Endothelial cell of umbilical vein (primary cell): ENCODE measurements around the gene PDE4B. TPM values are rescaled to one million over a fixed set of nuclear protein-coding genes. Genes with fewer than 3 reads are reported as not detected.

ENCODE experiments used
- BruUV-seq: library from RNA; stranded (reverse); fragments of 400-500 nt; replicated peaks from 2 replicates; lab custom pipeline; 2021; lab: Mats Ljungman, UMichigan
- CTCF ChIA-PET: fragments of 300-600, 350-600 bp; sonication (Branson Sonifier 250); formaldehyde crosslinking; loops from one replicate; lab custom pipeline; 2021; ENCODE audit warnings: antibody characterized with exemption, inconsistent platforms; lab: Charles Lee
- POLR2A ChIA-PET: fragments of 300-600, 350-600 bp; sonication (Branson Sonifier 250); formaldehyde crosslinking; loops from one replicate; lab custom pipeline; 2021; ENCODE audit warnings: antibody characterized with exemption, inconsistent platforms; lab: Charles Lee
- DNase-seq: peaks from one replicate; pipeline ENCODE4 v3.0.0-alpha.2; 2011; ENCODE audit warnings: low read depth, low spot score
- FAIRE-seq: peaks from 2 replicates; lab custom pipeline; 2011; peaks lifted over from hg19 to GRCh38; lab: Jason Lieb, UNC
- H2AFZ ChIP-seq: 2 replicates; pipeline ENCODE4 v1.6.0; 2012; ENCODE audit warnings: low read depth, low read length, control low read depth, inconsistent platforms
- H3K27ac ChIP-seq: 2 replicates; pipeline ENCODE4 v1.5.1; 2011; ENCODE audit warnings: low read depth, mild to moderate bottlenecking, control low read depth, low read length, moderate library complexity; ENCODE audit not compliant: insufficient read depth
- H3K27me3 ChIP-seq, 2 experiments: 2 replicates each; pipeline versions ENCODE4 v1.6.0 to v1.6.1; 2011; ENCODE audit warnings: low read length in 2 of 2, mixed read lengths in 1 of 2; ENCODE audit not compliant: control insufficient read depth in 2 of 2, insufficient read depth in 2 of 2
- H3K36me3 ChIP-seq, 2 experiments: 2 replicates in 1 of 2; 3 replicates in 1 of 2; pipeline ENCODE4 v1.5.1; 2011; ENCODE audit warnings: low read length in 2 of 2, mild to moderate bottlenecking in 1 of 2, moderate library complexity in 1 of 2; ENCODE audit not compliant: control insufficient read depth in 2 of 2, insufficient read depth in 2 of 2; ENCODE audit errors: extremely low read depth in 1 of 2
- H3K4me1 ChIP-seq: 3 replicates; pipeline ENCODE4 v1.5.1; 2011; ENCODE audit warnings: mild to moderate bottlenecking, low read length; ENCODE audit not compliant: control insufficient read depth, insufficient read depth; ENCODE audit errors: extremely low read depth
- H3K4me2 ChIP-seq: 2 replicates; pipeline ENCODE4 v1.6.1; 2011; ENCODE audit warnings: low read length, control low read depth, mixed read lengths; ENCODE audit not compliant: insufficient read depth
- H3K4me3 ChIP-seq, 3 experiments: fragments of 200-600 bp in 1 of 3; sonication (generic), shearing (Covaris generic) in 1 of 3; replicated peaks in 1 of 3; 2 replicates each; pipeline ENCODE4 v1.5.1; 2011 to 2016; ENCODE audit warnings: control low read depth in 3 of 3, low read length in 3 of 3, mild to moderate bottlenecking in 2 of 3, inconsistent platforms in 1 of 3, low read depth in 1 of 3, moderate library complexity in 1 of 3; ENCODE audit not compliant: insufficient read depth in 1 of 3
- H3K79me2 ChIP-seq: 2 replicates; pipeline ENCODE4 v1.6.0; 2012; ENCODE audit warnings: low read length, inconsistent platforms; ENCODE audit not compliant: control insufficient read depth, insufficient read depth
- H3K9ac ChIP-seq: replicated peaks from 2 replicates; pipeline ENCODE3; 2011; ENCODE audit warnings: low read length, control low read depth; ENCODE audit not compliant: insufficient read depth; ENCODE audit errors: extremely low read depth
- H3K9me1 ChIP-seq: replicated peaks from 3 replicates; pipeline ENCODE4 v1.6.0; 2011; ENCODE audit warnings: mild to moderate bottlenecking, low read length; ENCODE audit not compliant: control insufficient read depth, insufficient read depth; ENCODE audit errors: extremely low read depth
- H3K9me3 ChIP-seq: replicated peaks from 2 replicates; pipeline ENCODE4 v1.5.1; 2012; ENCODE audit warnings: low read length, inconsistent platforms; ENCODE audit not compliant: control insufficient read depth, insufficient read depth
- H4K20me1 ChIP-seq: replicated peaks from 2 replicates; pipeline ENCODE3; 2011; ENCODE audit warnings: mild to moderate bottlenecking, low read length; ENCODE audit not compliant: control insufficient read depth, insufficient read depth; ENCODE audit errors: extremely low read depth
- EZH2 ChIP-seq: IDR thresholded peaks from 2 replicates; pipeline ENCODE4 v1.6.1; 2012; ENCODE audit warnings: borderline replicate concordance, low read depth, mild to moderate bottlenecking, moderate library complexity, low read length, inconsistent platforms; ENCODE audit not compliant: severe bottlenecking
- FOS ChIP-seq: IDR thresholded peaks from 2 replicates; pipeline ENCODE4 v1.6.1; 2011; ENCODE audit warnings: mild to moderate bottlenecking, low read length, moderate library complexity, borderline replicate concordance; ENCODE audit not compliant: insufficient read depth
- GATA2 ChIP-seq: IDR thresholded peaks from 2 replicates; pipeline ENCODE4 v1.7.0; 2011; ENCODE audit warnings: low read depth, mild to moderate bottlenecking, moderate library complexity, mixed read lengths, low read length; ENCODE audit not compliant: insufficient read length, insufficient read depth
- MAX ChIP-seq: IDR thresholded peaks from 2 replicates; pipeline ENCODE4 v1.6.1; 2011; ENCODE audit not compliant: insufficient read depth, insufficient read length
- MYC ChIP-seq: IDR thresholded peaks from one replicate; pipeline ENCODE4 v1.6.1; 2011; ENCODE audit warnings: mild to moderate bottlenecking, low read depth, low read length
- POLR2A ChIP-seq: IDR thresholded peaks from 2 replicates; pipeline ENCODE4 v1.6.1; 2012; ENCODE audit warnings: low read depth, mild to moderate bottlenecking, control low read depth, low read length
- POLR2AphosphoS5 ChIP-seq: IDR thresholded peaks from 2 replicates; pipeline ENCODE4 v1.6.1; 2012; ENCODE audit warnings: low read depth, mild to moderate bottlenecking, control low read depth, low read length, moderate library complexity; ENCODE audit not compliant: insufficient read depth
- dilution Hi-C: fragments of 300-500 bp; cut with MboI; formaldehyde crosslinking; loops from one replicate; pipeline ENCODE4 v1.15.0; 2019; ENCODE audit warnings: low sequenced_read_pairs; ENCODE audit not compliant: extremely low pct_ligation_motif_present
- intact Hi-C: fragments of 100-400 bp; cut with micrococcal nuclease; formaldehyde crosslinking; loops from one replicate; pipeline ENCODE4 v1.10.0; 2022
- polyA plus RNA-seq, 4 experiments: library from polyadenylated mRNA; depleted of rRNA in 3 of 4; stranded (reverse) in 3 of 4; unstranded in 1 of 4; fragments of >200 nt; gene quantifications; 2 replicates each; pipeline versions ENCODE4 v1.2.1 to v1.2.3, GENCODE V29; 2011 to 2012; ENCODE audit warnings: missing spikeins in 1 of 4
- total RNA-seq: library from RNA; stranded (reverse); gene quantifications from 2 replicates; pipeline ENCODE4 v1.2.3, GENCODE V29; 2021
- TF ChIP-seq, protein P1 (sequence below), 2 donors: IDR thresholded peaks; 1 replicate in 1 of 2; 2 replicates in 1 of 2; pipeline ENCODE4 v1.5.1; 2011; ENCODE audit warnings: low read length in 2 of 2, mild to moderate bottlenecking in 2 of 2, moderate library complexity in 2 of 2, control low read depth in 1 of 2, inconsistent platforms in 1 of 2, low read depth in 1 of 2; ENCODE audit not compliant: insufficient read depth in 1 of 2; ENCODE audit errors: extremely low read depth in 1 of 2

PDE4B gene
- total and polyA plus RNA-seq, 2 donors (not counting 3 experiments of a cell fraction or from before 2014, with no cell fraction given): 63.5 to 69.8 TPM

GRCh38 chr1:65832296-65832695, 39.6 kb downstream of the PDE4B start:
- Histone ChIP-seq H3K27ac (no peak overlapping the region), H3K9me1 (no peaks in the 10 kb centered on the region), H2AFZ (no peak overlapping the region), H3K9ac (no peak overlapping the region), H4K20me1 (no peaks in the 10 kb centered on the region), H3K36me3 (no peaks in the 10 kb centered on the region), H3K9me3 (no peaks in the 10 kb centered on the region), H3K4me2 (no peak overlapping the region), H3K79me2 (no peaks in the 10 kb centered on the region), H3K4me3 (no peak overlapping the region), H3K27me3 (no peaks in the 10 kb centered on the region), H3K4me1 (peaks cover 4% of the 10 kb centered on the region)
- no TSS peak for BruUV-seq
- FAIRE-seq (peak; percentile 57), DNase-seq (no peak)
- CTCF ChIA-PET: no interaction called here
- intact Hi-C loops: no loop called here
- dilution Hi-C loops: no loop called here
- POLR2A ChIA-PET: no interaction called here
- TF ChIP-seq, protein P1, sequence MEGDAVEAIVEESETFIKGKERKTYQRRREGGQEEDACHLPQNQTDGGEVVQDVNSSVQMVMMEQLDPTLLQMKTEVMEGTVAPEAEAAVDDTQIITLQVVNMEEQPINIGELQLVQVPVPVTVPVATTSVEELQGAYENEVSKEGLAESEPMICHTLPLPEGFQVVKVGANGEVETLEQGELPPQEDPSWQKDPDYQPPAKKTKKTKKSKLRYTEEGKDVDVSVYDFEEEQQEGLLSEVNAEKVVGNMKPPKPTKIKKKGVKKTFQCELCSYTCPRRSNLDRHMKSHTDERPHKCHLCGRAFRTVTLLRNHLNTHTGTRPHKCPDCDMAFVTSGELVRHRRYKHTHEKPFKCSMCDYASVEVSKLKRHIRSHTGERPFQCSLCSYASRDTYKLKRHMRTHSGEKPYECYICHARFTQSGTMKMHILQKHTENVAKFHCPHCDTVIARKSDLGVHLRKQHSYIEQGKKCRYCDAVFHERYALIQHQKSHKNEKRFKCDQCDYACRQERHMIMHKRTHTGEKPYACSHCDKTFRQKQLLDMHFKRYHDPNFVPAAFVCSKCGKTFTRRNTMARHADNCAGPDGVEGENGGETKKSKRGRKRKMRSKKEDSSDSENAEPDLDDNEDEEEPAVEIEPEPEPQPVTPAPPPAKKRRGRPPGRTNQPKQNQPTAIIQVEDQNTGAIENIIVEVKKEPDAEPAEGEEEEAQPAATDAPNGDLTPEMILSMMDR (IDR thresholded peaks at IDR 0.05; ENCODE audit: extremely low read depth in 1 of 2, insufficient read depth in 1 of 2, low read depth in 1 of 2, low read length in 2 of 2): no peak
- TF ChIP-seq MYC (no peak), POLR2A (no peak), POLR2AphosphoS5 (no peak), FOS (no peak)

DNA sequence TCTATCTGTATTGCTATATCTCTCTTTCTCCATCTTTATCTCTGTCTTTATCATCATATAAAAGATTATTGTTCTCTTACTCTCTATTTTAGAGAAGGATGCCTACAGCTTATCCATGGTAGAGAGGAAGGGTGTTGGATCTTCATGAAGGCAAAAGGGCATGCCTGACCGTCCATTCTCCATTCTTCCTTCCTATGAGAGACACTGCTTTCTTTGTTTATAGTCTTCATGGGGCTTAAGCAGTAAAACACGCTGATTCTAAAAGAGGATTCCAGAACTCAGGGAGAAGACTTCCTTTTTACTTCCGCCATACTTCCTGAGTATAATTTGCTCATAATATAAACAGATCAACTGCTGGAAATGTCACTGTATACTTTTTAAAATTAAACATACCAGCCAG, 44.0 kb downstream of the PDE4B start:
- peaks cover 4% of the 10 kb centered on the region for H3K4me1 ChIP-seq
- no peak for TF ChIP-seq MAX
- TF ChIP-seq EZH2: no peak
- TF ChIP-seq GATA2: no peak
- TF ChIP-seq POLR2A: no peak
- TF ChIP-seq, protein P1 (IDR thresholded peaks at IDR 0.05; ENCODE audit: extremely low read depth in 1 of 2, insufficient read depth in 1 of 2, low read depth in 1 of 2, low read length in 2 of 2): no peak
- peak; percentile 6 for TF ChIP-seq FOS
- no TSS peak for BruUV-seq
- H3K9me1 ChIP-seq: no peaks in the 10 kb centered on the region
- no peak overlapping the region for H3K27ac ChIP-seq
- intact Hi-C loops: no loop called here
- FAIRE-seq (no peak), DNase-seq (no peak)
- no peaks in the 10 kb centered on the region for H4K20me1 ChIP-seq
- ChIA-PET POLR2A (no interaction called here), CTCF (interaction anchor here (0.7 to 1.2 kb wide), 2 partner anchors 9 to 609 kb away, joined by 3 read pairs; no protein-coding TSS in a partner anchor)
- dilution Hi-C loops: no loop called here
- no peaks in the 10 kb centered on the region for H3K9me3 ChIP-seq
- H3K4me2 ChIP-seq: peak overlapping the region; percentile 47
- H3K9ac ChIP-seq: no peak overlapping the region
- H3K36me3 ChIP-seq: no peaks in the 10 kb centered on the region
- H3K27me3 ChIP-seq: no peaks in the 10 kb centered on the region
- no peaks in the 10 kb centered on the region for H3K79me2 ChIP-seq
- H3K4me3 ChIP-seq: no peak overlapping the region
- peak overlapping the region; percentile 54 for H2AFZ ChIP-seq
